PFSK-1 (cell line): ENCODE data around the gene OMP.

ENCODE experiments used
- FOXP2 ChIP-seq: optimal IDR thresholded peaks from 2 replicates; pipeline ENCODE3; 2011; ENCODE audit warnings: borderline replicate concordance, control low read depth, inconsistent platforms; ENCODE audit not compliant: insufficient read depth; ENCODE audit errors: extremely low read length, extremely low read depth
- POLR2AphosphoS5 ChIP-seq: IDR thresholded peaks from 2 replicates; pipeline ENCODE4 v1.6.1; 2012; ENCODE audit warnings: low read depth, mild to moderate bottlenecking, control low read depth, low read length, moderate library complexity
- REST ChIP-seq, 2 experiments: IDR thresholded peaks; 2 replicates each; pipeline versions ENCODE4 v1.6.1 to v1.8.0; 2011 to 2012; ENCODE audit warnings: low read depth in 2 of 2, low read length in 2 of 2, control low read depth in 1 of 2, inconsistent platforms in 1 of 2, mild to moderate bottlenecking in 1 of 2, moderate library complexity in 1 of 2; ENCODE audit not compliant: insufficient read depth in 1 of 2
- SIN3A ChIP-seq: IDR thresholded peaks from 2 replicates; pipeline ENCODE4 v1.6.1; 2012; ENCODE audit warnings: mild to moderate bottlenecking, low read length, moderate library complexity, borderline replicate concordance; ENCODE audit not compliant: insufficient read depth
- TAF1 ChIP-seq: IDR thresholded peaks from 2 replicates; pipeline ENCODE4 v1.6.1; 2012; ENCODE audit warnings: low read length, control low read depth, borderline replicate concordance; ENCODE audit not compliant: insufficient read depth

The OMP gene

GRCh38 chr11:77124041-77124440, 21.4 kb downstream of the OMP start:
- no peak for TF ChIP-seq POLR2AphosphoS5
- no peak for TF ChIP-seq SIN3A
- TF ChIP-seq TAF1: no peak
- no peak for TF ChIP-seq REST (IDR thresholded peaks at IDR 0.05; ENCODE audit: insufficient read depth in 1 of 2, low read depth in 2 of 2, low read length in 2 of 2)
- TF ChIP-seq FOXP2: no peak

GRCh38 chr11:77124488-77124887, 21.8 kb downstream of the OMP start:
- TF ChIP-seq POLR2AphosphoS5: no peak
- no peak for TF ChIP-seq FOXP2

- TF ChIP-seq REST (IDR thresholded peaks at IDR 0.05; ENCODE audit: insufficient read depth in 1 of 2, low read depth in 2 of 2, low read length in 2 of 2) (no peak), TAF1 (no peak), FOXP2 (no peak), SIN3A (no peak), POLR2AphosphoS5 (no peak)
Observed at GRCh38 chr11:77125191-77125590, 22.6 kb downstream of the OMP start.

- no peak for TF ChIP-seq FOXP2
- TF ChIP-seq POLR2AphosphoS5: no peak
- no peak for TF ChIP-seq SIN3A
- no peak for TF ChIP-seq TAF1
- TF ChIP-seq REST (IDR thresholded peaks at IDR 0.05; ENCODE audit: insufficient read depth in 1 of 2, low read depth in 2 of 2, low read length in 2 of 2): no peak
Observed at GRCh38 chr11:77125695-77126094, 23.1 kb downstream of the OMP start.

- TF ChIP-seq FOXP2: no peak
- no peak for TF ChIP-seq POLR2AphosphoS5
- TF ChIP-seq REST (IDR thresholded peaks at IDR 0.05; ENCODE audit: insufficient read depth in 1 of 2, low read depth in 2 of 2, low read length in 2 of 2): no peak
Observed at GRCh38 chr11:77126156-77126775, 23.6 kb downstream of the OMP start.
